Esophagus (tissue), 2 donors: Measurements from ENCODE around the gene RYR2. TPM values are rescaled to one million over a fixed set of nuclear protein-coding genes. Genes with fewer than 3 reads are reported as not detected.
"Not testable (repeated sequence)": the region's sequence is repeated elsewhere in the genome, so short reads cannot be mapped to it uniquely, and the experiment has no call there.

Source experiments
- H3K27ac ChIP-seq, 2 donors: one replicate each; pipeline ENCODE4 v1.5.1; 2013; ENCODE audit warnings: low read depth in 2 of 2, mild to moderate bottlenecking in 2 of 2, inconsistent platforms in 1 of 2, low read length in 1 of 2, moderate library complexity in 1 of 2
- H3K27me3 ChIP-seq, 2 donors: one replicate each; pipeline ENCODE4 v1.6.1; 2013; ENCODE audit warnings: low read length in 2 of 2, control low read depth in 1 of 2, mild to moderate bottlenecking in 1 of 2; ENCODE audit not compliant: insufficient read depth in 2 of 2, control insufficient read depth in 1 of 2
- H3K36me3 ChIP-seq, 2 donors: one replicate each; pipeline ENCODE4 v1.6.1; 2013; ENCODE audit warnings: low read length in 1 of 2; ENCODE audit not compliant: control insufficient read depth in 2 of 2, insufficient read depth in 2 of 2
- H3K4me1 ChIP-seq, 2 donors: one replicate each; pipeline ENCODE4 v1.6.1; 2013; ENCODE audit warnings: low read length in 1 of 2; ENCODE audit not compliant: control insufficient read depth in 2 of 2, insufficient read depth in 2 of 2
- H3K4me3 ChIP-seq, 2 donors: one replicate each; pipeline ENCODE4 v1.5.1; 2013; ENCODE audit warnings: low read length in 2 of 2, mild to moderate bottlenecking in 2 of 2, low read depth in 1 of 2, moderate library complexity in 1 of 2
- H3K9me3 ChIP-seq, 2 donors: one replicate each; pipeline ENCODE4 v1.6.1; 2013; ENCODE audit warnings: mild to moderate bottlenecking in 2 of 2, low read depth in 1 of 2, low read length in 1 of 2, moderate library complexity in 1 of 2; ENCODE audit not compliant: control insufficient read depth in 2 of 2, insufficient read depth in 1 of 2
- WGBS, 2 donors: extraction: QIAGEN DNeasy Blood & Tissue Kit; methylation state at CpG; one replicate each; pipeline ENCODE4 v1.1.7; 2013; 5-methylcytosine and 5-hydroxymethylcytosine counted together
- polyA plus RNA-seq, 2 donors: library from polyadenylated mRNA; stranded (reverse); fragments of 200-250 nt; gene quantifications; one replicate each; pipeline ENCODE4 v1.2.3, GENCODE V29; 2013
- donor health status: healthy with polysubstance abuse.
- donor health status: Bipolar disorder and iron deficiency.

RYR2 gene
- polyA plus RNA-seq, 2 donors, result 0.35 to 1.2 TPM

GRCh38 chr1:237795558-237795957 is 753.6 kb downstream of the RYR2 start:
- H3K27me3 ChIP-seq, result no peaks in the 10 kb centered on the region
- no peaks in the 10 kb centered on the region for H3K36me3 ChIP-seq
- 94 to 96% methylated on average over 11 to 13 of the region's 13 CpGs for WGBS, 2 donors
- no peaks in the 10 kb centered on the region for H3K9me3 ChIP-seq
- no peaks in the 10 kb centered on the region for H3K4me1 ChIP-seq
- H3K27ac ChIP-seq, result no peak overlapping the region
- H3K4me3 ChIP-seq, result no peak overlapping the region

GRCh38 chr1:237799762-237800474 is 757.9 kb downstream of the RYR2 start:
- WGBS, 2 donors, result 58 to 72% methylated on average over 5 of the region's 5 CpGs
- Histone ChIP-seq H3K27me3 (no peaks in the 10 kb centered on the region), H3K4me3 (no peak overlapping the region), H3K27ac (no peak overlapping the region), H3K36me3 (no peaks in the 10 kb centered on the region), H3K4me1 (no peaks in the 10 kb centered on the region), H3K9me3 (no peaks in the 10 kb centered on the region)

- H3K36me3 ChIP-seq, result no peaks in the 10 kb centered on the region
- H3K27ac ChIP-seq, result no peak overlapping the region
- WGBS, 2 donors, result 87 to 89% methylated on average over 3 of the region's 3 CpGs
- no peaks in the 10 kb centered on the region for H3K4me1 ChIP-seq
- H3K9me3 ChIP-seq, result no peaks in the 10 kb centered on the region
- H3K27me3 ChIP-seq, result no peaks in the 10 kb centered on the region
- H3K4me3 ChIP-seq, result no peak overlapping the region
Observed at GRCh38 chr1:237804516-237804915, 762.5 kb downstream of the RYR2 start.

- H3K9me3 ChIP-seq, result no peaks in the 10 kb centered on the region
- 46 to 57% methylated on average over 2 of the region's 2 CpGs for WGBS, 2 donors
- H3K36me3 ChIP-seq, result no peaks in the 10 kb centered on the region
- no peak overlapping the region for H3K4me3 ChIP-seq
- H3K27ac ChIP-seq, result no peak overlapping the region
- H3K27me3 ChIP-seq, result no peaks in the 10 kb centered on the region
- no peaks in the 10 kb centered on the region for H3K4me1 ChIP-seq
Observed at GRCh38 chr1:237809099-237809498, 767.1 kb downstream of the RYR2 start.

- Histone ChIP-seq H3K36me3 (no peaks in the 10 kb centered on the region), H3K27ac (no peak overlapping the region), H3K4me1 (no peaks in the 10 kb centered on the region), H3K9me3 (no peaks in the 10 kb centered on the region), H3K4me3 (no peak overlapping the region), H3K27me3 (no peaks in the 10 kb centered on the region)
- 69 to 71% methylated on average over 5 of the region's 5 CpGs for WGBS, 2 donors
Observed at GRCh38 chr1:237811633-237812032, 769.6 kb downstream of the RYR2 start.

- Histone ChIP-seq H3K4me3 (no peak overlapping the region), H3K4me1 (no peaks in the 10 kb centered on the region), H3K9me3 (no peaks in the 10 kb centered on the region), H3K27me3 (no peaks in the 10 kb centered on the region), H3K36me3 (no peaks in the 10 kb centered on the region), H3K27ac (no peak overlapping the region)
- WGBS, 2 donors, result 70 to 72% methylated on average over 2 of the region's 2 CpGs
Observed at GRCh38 chr1:237812061-237812460, 770.1 kb downstream of the RYR2 start.

- Histone ChIP-seq H3K4me1 (no peaks in the 10 kb centered on the region), H3K9me3 (no peaks in the 10 kb centered on the region), H3K27ac (no peak overlapping the region), H3K36me3 (no peaks in the 10 kb centered on the region), H3K4me3 (no peak overlapping the region), H3K27me3 (no peaks in the 10 kb centered on the region)
- WGBS, 2 donors, result 36 to 50% methylated on average over 5 of the region's 5 CpGs
Observed at GRCh38 chr1:237814319-237814924, 772.4 kb downstream of the RYR2 start.

- H3K9me3 ChIP-seq, result no peaks in the 10 kb centered on the region
- WGBS, 2 donors, result 16 to 26% methylated on average over 1 of the region's 1 CpG
- no peak overlapping the region for H3K27ac ChIP-seq
- H3K27me3 ChIP-seq, result no peaks in the 10 kb centered on the region
- H3K4me1 ChIP-seq, result no peaks in the 10 kb centered on the region
- H3K36me3 ChIP-seq, result no peaks in the 10 kb centered on the region
- no peak overlapping the region for H3K4me3 ChIP-seq
Observed at GRCh38 chr1:237817277-237817676, 775.3 kb downstream of the RYR2 start.

- H3K27me3 ChIP-seq, H3K4me3 ChIP-seq, H3K9me3 ChIP-seq, H3K4me1 ChIP-seq, H3K36me3 ChIP-seq, H3K27ac ChIP-seq: not testable (repeated sequence)
- 83 to 89% methylated on average over 9 of the region's 9 CpGs for WGBS, 2 donors
Observed at GRCh38 chr1:237820634-237821033, 778.6 kb downstream of the RYR2 start.

GRCh38 chr1:237832858-237833257 is 790.9 kb downstream of the RYR2 start:
- no peaks in the 10 kb centered on the region for H3K4me1 ChIP-seq
- WGBS, 2 donors, result 73 to 76% methylated on average over 7 of the region's 7 CpGs
- no peak overlapping the region for H3K27ac ChIP-seq

More at GRCh38 chr1:237832858-237833257, 790.9 kb downstream of the RYR2 start:
- no peak overlapping the region for H3K4me3 ChIP-seq
- no peaks in the 10 kb centered on the region for H3K27me3 ChIP-seq
- no peaks in the 10 kb centered on the region for H3K9me3 ChIP-seq
- no peaks in the 10 kb centered on the region for H3K36me3 ChIP-seq
